GM23338 (cell line): ENCODE data around the gene SSNA1. TPM values are rescaled to one million over a fixed set of nuclear protein-coding genes. Genes with fewer than 3 reads are reported as not detected.

Experiments used
- CREB1 ChIP-seq: fragments of 250-450 bp; sonication (Bioruptor Pico); IDR thresholded peaks from 2 replicates; pipeline ENCODE4 v1.5.0; 2020; ENCODE audit warnings: low read depth, mild to moderate bottlenecking, moderate library complexity
- EZH2phosphoT487 ChIP-seq: fragments of 200-600 bp; sonication (generic); IDR thresholded peaks from one replicate; pipeline ENCODE4 v1.8.1; 2018; ENCODE audit warnings: antibody characterized with exemption; ENCODE audit not compliant: unreplicated experiment
- JUNB ChIP-seq: IDR thresholded peaks from one replicate; pipeline ENCODE4 v1.6.1; 2016; ENCODE audit warnings: antibody characterized with exemption; ENCODE audit not compliant: unreplicated experiment
- NANOG ChIP-seq: IDR thresholded peaks from 2 replicates; pipeline ENCODE4 v1.6.1; 2016; ENCODE audit warnings: antibody characterized with exemption, borderline replicate concordance
- STAT1 ChIP-seq: IDR thresholded peaks from one replicate; pipeline ENCODE4 v1.6.1; 2016; ENCODE audit warnings: antibody characterized with exemption; ENCODE audit not compliant: unreplicated experiment
- ZNF114 ChIP-seq: fragments of 250-450 bp; sonication (Bioruptor Pico); IDR thresholded peaks from 2 replicates; pipeline ENCODE4 v1.5.0; 2020; ENCODE audit warnings: mild to moderate bottlenecking, moderate library complexity
- polyA plus RNA-seq: library from polyadenylated mRNA; unstranded; fragments of >200 nt; fragmentation: Nextera tagmentation; extraction: Ambion mirVana; gene quantifications from 2 replicates; pipeline ENCODE4 v1.2.1, GENCODE V29; 2016
- total RNA-seq: library from RNA; depleted of rRNA; stranded (reverse); fragments of >200 nt; shearing (Covaris generic); gene quantifications from 2 replicates; pipeline ENCODE4 v1.2.3, GENCODE V29; 2014
- TF ChIP-seq, protein P1 (sequence below): fragments of 250-450 bp; sonication (Bioruptor Pico); IDR thresholded peaks from 2 replicates; pipeline ENCODE4 v1.5.0; 2020; ENCODE audit warnings: mild to moderate bottlenecking, moderate library complexity
- TF ChIP-seq, protein P2 (sequence below), 2 experiments: fragments of 200-600 bp in 1 of 2; sonication (generic) in 1 of 2; conservative IDR thresholded peaks; 2 replicates each; pipeline versions ENCODE4 v1.5.1 to v1.6.1; 2016 to 2017; ENCODE audit warnings: antibody characterized with exemption in 2 of 2, low read depth in 2 of 2, mild to moderate bottlenecking in 2 of 2, moderate library complexity in 1 of 2

SSNA1 gene
- total and polyA plus RNA-seq, 2 experiments from 2014 or later, result 132 to 154 TPM

DNA sequence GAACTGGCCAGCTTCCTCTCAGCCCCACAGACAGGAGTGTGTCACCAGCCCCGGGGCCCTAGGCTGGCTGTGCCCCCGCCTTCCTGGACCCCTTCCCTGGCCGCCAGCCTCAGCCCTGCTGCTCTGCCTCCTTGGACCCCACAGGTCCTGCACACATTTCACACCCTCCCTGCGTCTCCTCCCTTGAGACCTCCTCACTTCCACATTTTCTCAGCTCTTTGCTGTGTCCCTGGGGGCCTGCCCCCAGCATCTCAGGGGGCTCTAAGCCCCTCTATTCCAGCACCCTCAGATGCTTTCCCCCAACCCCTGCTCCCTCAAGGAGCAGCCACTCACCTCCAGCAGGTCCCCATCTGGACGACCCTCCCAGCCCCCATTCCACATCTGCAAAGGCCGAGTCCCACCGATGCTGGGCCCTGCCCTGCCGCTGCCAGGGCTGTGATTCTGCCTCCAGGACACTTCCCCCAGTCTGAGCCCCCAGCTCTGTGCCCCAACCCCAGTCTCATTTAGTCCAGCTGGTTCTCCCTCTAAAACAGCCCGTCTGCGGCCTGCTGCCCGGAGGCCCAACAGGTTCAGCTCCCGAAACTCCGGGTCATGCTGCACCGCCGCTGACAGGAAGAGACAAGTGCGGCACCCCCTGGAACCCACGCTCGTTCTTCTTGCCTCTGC is 46.4 kb downstream of the SSNA1 start (continued):
- TF ChIP-seq, protein P1, sequence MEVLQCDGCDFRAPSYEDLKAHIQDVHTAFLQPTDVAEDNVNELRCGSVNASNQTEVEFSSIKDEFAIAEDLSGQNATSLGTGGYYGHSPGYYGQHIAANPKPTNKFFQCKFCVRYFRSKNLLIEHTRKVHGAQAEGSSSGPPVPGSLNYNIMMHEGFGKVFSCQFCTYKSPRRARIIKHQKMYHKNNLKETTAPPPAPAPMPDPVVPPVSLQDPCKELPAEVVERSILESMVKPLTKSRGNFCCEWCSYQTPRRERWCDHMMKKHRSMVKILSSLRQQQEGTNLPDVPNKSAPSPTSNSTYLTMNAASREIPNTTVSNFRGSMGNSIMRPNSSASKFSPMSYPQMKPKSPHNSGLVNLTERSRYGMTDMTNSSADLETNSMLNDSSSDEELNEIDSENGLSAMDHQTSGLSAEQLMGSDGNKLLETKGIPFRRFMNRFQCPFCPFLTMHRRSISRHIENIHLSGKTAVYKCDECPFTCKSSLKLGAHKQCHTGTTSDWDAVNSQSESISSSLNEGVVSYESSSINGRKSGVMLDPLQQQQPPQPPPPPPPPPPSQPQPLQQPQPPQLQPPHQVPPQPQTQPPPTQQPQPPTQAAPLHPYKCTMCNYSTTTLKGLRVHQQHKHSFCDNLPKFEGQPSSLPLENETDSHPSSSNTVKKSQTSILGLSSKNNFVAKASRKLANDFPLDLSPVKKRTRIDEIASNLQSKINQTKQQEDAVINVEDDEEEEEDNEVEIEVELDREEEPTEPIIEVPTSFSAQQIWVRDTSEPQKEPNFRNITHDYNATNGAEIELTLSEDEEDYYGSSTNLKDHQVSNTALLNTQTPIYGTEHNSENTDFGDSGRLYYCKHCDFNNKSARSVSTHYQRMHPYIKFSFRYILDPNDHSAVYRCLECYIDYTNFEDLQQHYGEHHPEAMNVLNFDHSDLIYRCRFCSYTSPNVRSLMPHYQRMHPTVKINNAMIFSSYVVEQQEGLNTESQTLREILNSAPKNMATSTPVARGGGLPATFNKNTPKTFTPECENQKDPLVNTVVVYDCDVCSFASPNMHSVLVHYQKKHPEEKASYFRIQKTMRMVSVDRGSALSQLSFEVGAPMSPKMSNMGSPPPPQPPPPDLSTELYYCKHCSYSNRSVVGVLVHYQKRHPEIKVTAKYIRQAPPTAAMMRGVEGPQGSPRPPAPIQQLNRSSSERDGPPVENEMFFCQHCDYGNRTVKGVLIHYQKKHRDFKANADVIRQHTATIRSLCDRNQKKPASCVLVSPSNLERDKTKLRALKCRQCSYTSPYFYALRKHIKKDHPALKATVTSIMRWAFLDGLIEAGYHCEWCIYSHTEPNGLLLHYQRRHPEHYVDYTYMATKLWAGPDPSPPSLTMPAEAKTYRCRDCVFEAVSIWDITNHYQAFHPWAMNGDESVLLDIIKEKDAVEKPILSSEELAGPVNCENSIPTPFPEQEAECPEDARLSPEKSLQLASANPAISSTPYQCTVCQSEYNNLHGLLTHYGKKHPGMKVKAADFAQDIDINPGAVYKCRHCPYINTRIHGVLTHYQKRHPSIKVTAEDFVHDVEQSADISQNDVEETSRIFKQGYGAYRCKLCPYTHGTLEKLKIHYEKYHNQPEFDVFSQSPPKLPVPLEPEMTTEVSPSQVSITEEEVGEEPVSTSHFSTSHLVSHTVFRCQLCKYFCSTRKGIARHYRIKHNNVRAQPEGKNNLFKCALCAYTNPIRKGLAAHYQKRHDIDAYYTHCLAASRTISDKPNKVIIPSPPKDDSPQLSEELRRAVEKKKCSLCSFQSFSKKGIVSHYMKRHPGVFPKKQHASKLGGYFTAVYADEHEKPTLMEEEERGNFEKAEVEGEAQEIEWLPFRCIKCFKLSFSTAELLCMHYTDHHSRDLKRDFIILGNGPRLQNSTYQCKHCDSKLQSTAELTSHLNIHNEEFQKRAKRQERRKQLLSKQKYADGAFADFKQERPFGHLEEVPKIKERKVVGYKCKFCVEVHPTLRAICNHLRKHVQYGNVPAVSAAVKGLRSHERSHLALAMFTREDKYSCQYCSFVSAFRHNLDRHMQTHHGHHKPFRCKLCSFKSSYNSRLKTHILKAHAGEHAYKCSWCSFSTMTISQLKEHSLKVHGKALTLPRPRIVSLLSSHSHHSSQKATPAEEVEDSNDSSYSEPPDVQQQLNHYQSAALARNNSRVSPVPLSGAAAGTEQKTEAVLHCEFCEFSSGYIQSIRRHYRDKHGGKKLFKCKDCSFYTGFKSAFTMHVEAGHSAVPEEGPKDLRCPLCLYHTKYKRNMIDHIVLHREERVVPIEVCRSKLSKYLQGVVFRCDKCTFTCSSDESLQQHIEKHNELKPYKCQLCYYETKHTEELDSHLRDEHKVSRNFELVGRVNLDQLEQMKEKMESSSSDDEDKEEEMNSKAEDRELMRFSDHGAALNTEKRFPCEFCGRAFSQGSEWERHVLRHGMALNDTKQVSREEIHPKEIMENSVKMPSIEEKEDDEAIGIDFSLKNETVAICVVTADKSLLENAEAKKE (CRISPR knock-in tag), result no peak
- no peak for TF ChIP-seq NANOG
- no peak for TF ChIP-seq EZH2phosphoT487
- TF ChIP-seq CREB1 (CRISPR knock-in tag), result no peak
- TF ChIP-seq JUNB, result no peak
- TF ChIP-seq, protein P2, sequence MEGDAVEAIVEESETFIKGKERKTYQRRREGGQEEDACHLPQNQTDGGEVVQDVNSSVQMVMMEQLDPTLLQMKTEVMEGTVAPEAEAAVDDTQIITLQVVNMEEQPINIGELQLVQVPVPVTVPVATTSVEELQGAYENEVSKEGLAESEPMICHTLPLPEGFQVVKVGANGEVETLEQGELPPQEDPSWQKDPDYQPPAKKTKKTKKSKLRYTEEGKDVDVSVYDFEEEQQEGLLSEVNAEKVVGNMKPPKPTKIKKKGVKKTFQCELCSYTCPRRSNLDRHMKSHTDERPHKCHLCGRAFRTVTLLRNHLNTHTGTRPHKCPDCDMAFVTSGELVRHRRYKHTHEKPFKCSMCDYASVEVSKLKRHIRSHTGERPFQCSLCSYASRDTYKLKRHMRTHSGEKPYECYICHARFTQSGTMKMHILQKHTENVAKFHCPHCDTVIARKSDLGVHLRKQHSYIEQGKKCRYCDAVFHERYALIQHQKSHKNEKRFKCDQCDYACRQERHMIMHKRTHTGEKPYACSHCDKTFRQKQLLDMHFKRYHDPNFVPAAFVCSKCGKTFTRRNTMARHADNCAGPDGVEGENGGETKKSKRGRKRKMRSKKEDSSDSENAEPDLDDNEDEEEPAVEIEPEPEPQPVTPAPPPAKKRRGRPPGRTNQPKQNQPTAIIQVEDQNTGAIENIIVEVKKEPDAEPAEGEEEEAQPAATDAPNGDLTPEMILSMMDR (conservative IDR thresholded peaks at IDR 0.05; ENCODE audit: low read depth in 2 of 2), result no peak
- TF ChIP-seq ZNF114 (CRISPR knock-in tag), result no peak
- no peak for TF ChIP-seq STAT1
